ENCODE measurements around the gene ATP5MG.
"Not testable (repeated sequence)": the region's sequence is repeated elsewhere in the genome, so short reads cannot be mapped to it uniquely, and the experiment has no call there.

Gene ATP5MG

GRCh38 chr11:118396097-118396501, 5.3 kb upstream of the ATP5MG start:
- Mint-ChIP-seq H3K4me3 (no peak overlapping the region), H3K27ac (peak overlapping the region; percentile 78), H3K27me3 (no peaks in the 10 kb centered on the region), H3K4me1 (peaks cover 18% of the 10 kb centered on the region), H3K36me3 (peaks cover 30% of the 10 kb centered on the region), H3K9me3 (no peaks in the 10 kb centered on the region)
- ATAC-seq, result no peak

GRCh38 chr11:118397448-118397847, 4.0 kb upstream of the ATP5MG start:
- Mint-ChIP-seq H3K27ac (no peak overlapping the region), H3K4me1 (peaks cover 25% of the 10 kb centered on the region), H3K9me3 (no peaks in the 10 kb centered on the region), H3K36me3 (peaks cover 26% of the 10 kb centered on the region), H3K27me3 (no peaks in the 10 kb centered on the region), H3K4me3 (no peak overlapping the region)
- ATAC-seq, result no peak

DNA sequence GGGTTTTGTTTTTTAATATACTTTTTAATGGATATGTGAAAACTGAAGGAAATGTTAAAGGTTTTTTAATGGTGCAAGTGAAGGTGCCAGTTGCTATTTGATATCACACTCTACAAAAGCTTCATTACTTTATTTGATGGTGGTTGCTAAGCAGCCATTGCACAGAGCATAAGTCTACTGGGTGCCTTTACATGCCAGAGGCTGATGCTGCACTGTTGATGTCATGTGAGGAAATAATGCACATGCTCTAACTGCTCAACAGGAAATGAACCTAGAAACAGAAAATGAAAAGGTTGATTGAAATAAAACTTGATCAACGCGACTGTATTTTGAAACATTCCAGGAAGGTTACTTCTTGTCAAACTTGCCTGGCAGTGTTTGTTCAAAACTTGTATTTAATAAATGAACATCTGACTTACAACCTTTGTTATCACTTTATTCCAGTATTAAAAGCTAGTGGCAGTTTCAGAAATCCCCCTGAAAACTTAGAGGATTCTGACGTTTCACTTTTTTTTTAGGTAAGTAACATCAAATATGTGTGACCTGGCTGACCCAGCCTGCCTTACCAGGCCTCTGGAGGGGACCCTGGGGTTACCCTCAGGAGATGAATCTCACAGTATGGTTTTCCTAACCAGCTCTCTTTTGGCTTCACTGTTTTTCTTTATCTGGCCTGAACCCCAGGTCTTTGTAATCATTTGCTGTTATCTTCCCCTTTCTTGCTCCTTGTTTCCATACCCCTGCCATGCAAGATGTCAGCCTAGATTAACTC, 2.4 kb upstream of the ATP5MG start:
- H3K27me3 Mint-ChIP-seq, result no peaks in the 10 kb centered on the region

DNA sequence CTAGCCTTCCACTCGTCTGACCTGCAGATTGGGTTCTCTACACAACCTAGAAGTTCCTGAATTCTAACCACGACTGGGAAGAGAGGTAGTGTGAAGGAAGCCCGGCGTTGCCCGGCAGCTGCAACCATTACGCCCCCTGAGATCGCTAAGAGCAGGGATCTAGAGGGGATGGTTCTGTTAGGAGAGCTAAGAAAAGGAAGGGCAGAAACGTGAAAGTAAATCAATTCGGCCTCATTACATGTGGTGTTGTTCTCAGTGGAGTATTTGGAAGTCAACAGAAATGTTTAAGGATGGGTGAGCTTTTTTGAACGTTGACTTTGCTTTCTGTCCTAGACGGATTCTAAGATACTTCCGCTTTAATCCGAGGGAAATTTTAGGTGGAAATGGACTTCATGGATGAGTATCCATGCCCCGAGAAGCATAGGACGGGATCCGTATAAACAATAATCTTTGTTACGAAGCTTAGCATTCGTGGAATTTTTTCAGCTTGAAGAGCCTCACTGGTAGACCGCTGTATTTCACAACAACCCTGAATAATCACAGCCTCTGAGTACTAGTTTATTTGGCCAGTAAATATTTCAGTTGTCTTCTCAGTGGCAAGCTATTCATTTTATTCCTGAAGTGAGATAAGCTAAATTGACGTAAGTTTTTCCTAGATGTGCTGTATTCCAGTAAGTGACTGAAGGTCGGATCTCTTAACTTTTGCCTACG, 629 bp downstream of the ATP5MG start:
- Mint-ChIP-seq H3K4me3 (peak overlapping the region; percentile 90), H3K27me3 (no peaks in the 10 kb centered on the region), H3K36me3 (peaks cover 18% of the 10 kb centered on the region), H3K27ac (peak overlapping the region; percentile 99), H3K4me1 (peaks cover 62% of the 10 kb centered on the region), H3K9me3 (no peaks in the 10 kb centered on the region)
- ATAC-seq, result no peak

More for the DNA sequence above, 2.4 kb upstream of the ATP5MG start:
- no peak for ATAC-seq
- peaks cover 33% of the 10 kb centered on the region for H3K4me1 Mint-ChIP-seq
- no peaks in the 10 kb centered on the region for H3K9me3 Mint-ChIP-seq
- no peak overlapping the region for H3K4me3 Mint-ChIP-seq
- H3K27ac Mint-ChIP-seq, result peak overlapping the region; percentile 99
- H3K36me3 Mint-ChIP-seq, result peaks cover 19% of the 10 kb centered on the region

GRCh38 chr11:118402594-118402993, 1.2 kb downstream of the ATP5MG start:
- H3K27ac Mint-ChIP-seq, result peak overlapping the region; percentile 99
- H3K36me3 Mint-ChIP-seq, result peaks cover 19% of the 10 kb centered on the region
- peaks cover 62% of the 10 kb centered on the region for H3K4me1 Mint-ChIP-seq
- H3K9me3 Mint-ChIP-seq, H3K27me3 Mint-ChIP-seq, ATAC-seq: not testable (repeated sequence)
- H3K4me3 Mint-ChIP-seq, result peak overlapping the region; percentile 90

GRCh38 chr11:118406599-118407166, 5.3 kb downstream of the ATP5MG start:
- ATAC-seq, result no peak
- Mint-ChIP-seq H3K4me3 (no peak overlapping the region), H3K27ac (no peak overlapping the region), H3K9me3 (no peaks in the 10 kb centered on the region), H3K36me3 (peaks cover 43% of the 10 kb centered on the region), H3K27me3 (no peaks in the 10 kb centered on the region), H3K4me1 (peaks cover 57% of the 10 kb centered on the region)

- Mint-ChIP-seq H3K27me3 (no peaks in the 10 kb centered on the region), H3K4me3 (no peak overlapping the region), H3K4me1 (peaks cover 30% of the 10 kb centered on the region), H3K27ac (peak overlapping the region; percentile 52), H3K36me3 (peaks cover 43% of the 10 kb centered on the region), H3K9me3 (no peaks in the 10 kb centered on the region)
- no peak for ATAC-seq
Measured at GRCh38 chr11:118410055-118410745, 8.8 kb downstream of the ATP5MG start.

DNA sequence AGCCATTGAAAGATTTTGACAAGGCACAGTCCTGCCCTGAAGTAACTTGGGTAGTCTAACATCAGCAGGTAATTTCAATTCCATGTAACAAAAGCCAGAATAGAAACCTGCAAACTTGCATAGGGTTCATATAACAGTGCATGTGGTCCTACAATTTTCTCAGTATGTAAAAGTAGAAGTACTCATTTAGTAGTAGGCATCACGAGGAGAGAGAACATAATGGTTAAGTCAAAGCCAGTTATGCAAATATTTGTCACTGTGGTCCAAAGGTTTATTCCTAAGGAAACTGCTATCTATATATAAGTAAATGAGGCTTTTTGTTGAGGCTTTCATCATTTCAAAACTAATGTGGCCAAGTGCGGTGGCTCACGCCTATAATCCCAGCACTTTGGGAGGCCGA, 10.1 kb downstream of the ATP5MG start:
- peaks cover 39% of the 10 kb centered on the region for H3K36me3 Mint-ChIP-seq
- H3K27me3 Mint-ChIP-seq, result no peaks in the 10 kb centered on the region
- peaks cover 16% of the 10 kb centered on the region for H3K4me1 Mint-ChIP-seq
- H3K4me3 Mint-ChIP-seq, result no peak overlapping the region
- no peak for ATAC-seq
- no peaks in the 10 kb centered on the region for H3K9me3 Mint-ChIP-seq
- peak overlapping the region; percentile 52 for H3K27ac Mint-ChIP-seq

GRCh38 chr11:118412921-118413320, 11.5 kb downstream of the ATP5MG start:
- Mint-ChIP-seq H3K27ac (no peak overlapping the region), H3K36me3 (peaks cover 30% of the 10 kb centered on the region), H3K9me3 (no peaks in the 10 kb centered on the region)

GRCh38 chr11:118415062-118415738, 13.8 kb downstream of the ATP5MG start:
- ATAC-seq, result no peak
- Mint-ChIP-seq H3K27ac (no peak overlapping the region), H3K4me3 (no peak overlapping the region), H3K27me3 (no peaks in the 10 kb centered on the region), H3K4me1 (peaks cover 7% of the 10 kb centered on the region), H3K9me3 (no peaks in the 10 kb centered on the region), H3K36me3 (peaks cover 12% of the 10 kb centered on the region)

More at GRCh38 chr11:118412921-118413320, 11.5 kb downstream of the ATP5MG start:
- Mint-ChIP-seq H3K4me1 (peaks cover 13% of the 10 kb centered on the region), H3K27me3 (no peaks in the 10 kb centered on the region), H3K4me3 (no peak overlapping the region)
- ATAC-seq, result no peak

DNA sequence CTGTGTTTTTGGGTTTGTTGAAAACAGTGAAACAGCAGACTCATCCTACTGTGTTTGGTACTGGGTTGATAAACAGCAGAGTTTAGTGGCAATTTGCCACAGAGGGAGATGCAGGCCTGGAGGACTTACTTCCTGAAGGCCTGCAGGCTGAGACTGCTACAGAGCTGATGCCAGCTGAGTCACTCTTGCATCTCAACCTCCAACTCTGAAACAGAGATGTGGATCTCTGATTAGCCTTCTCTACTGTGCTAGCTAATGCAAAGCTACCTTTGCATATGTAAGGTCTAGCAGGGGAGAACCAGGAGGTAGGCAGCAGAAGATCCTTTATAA, 14.3 kb downstream of the ATP5MG start:
- H3K27ac Mint-ChIP-seq, result no peak overlapping the region

GRCh38 chr11:118416900-118417299, 15.5 kb downstream of the ATP5MG start:
- not testable (repeated sequence) for H3K4me3 Mint-ChIP-seq, H3K9me3 Mint-ChIP-seq, H3K27me3 Mint-ChIP-seq, H3K27ac Mint-ChIP-seq, H3K4me1 Mint-ChIP-seq, ATAC-seq, H3K36me3 Mint-ChIP-seq

More for the DNA sequence above, 14.3 kb downstream of the ATP5MG start:
- Mint-ChIP-seq H3K4me1 (peaks cover 2% of the 10 kb centered on the region), H3K27me3 (no peaks in the 10 kb centered on the region), H3K4me3 (no peak overlapping the region), H3K9me3 (no peaks in the 10 kb centered on the region), H3K36me3 (peaks cover 7% of the 10 kb centered on the region)
- no peak for ATAC-seq

GRCh38 chr11:118417801-118418200, 16.4 kb downstream of the ATP5MG start:
- Mint-ChIP-seq H3K27ac (no peak overlapping the region), H3K36me3 (no peaks in the 10 kb centered on the region), H3K27me3 (no peaks in the 10 kb centered on the region), H3K4me1 (no peaks in the 10 kb centered on the region), H3K9me3 (no peaks in the 10 kb centered on the region), H3K4me3 (no peak overlapping the region)
- ATAC-seq, result no peak

DNA sequence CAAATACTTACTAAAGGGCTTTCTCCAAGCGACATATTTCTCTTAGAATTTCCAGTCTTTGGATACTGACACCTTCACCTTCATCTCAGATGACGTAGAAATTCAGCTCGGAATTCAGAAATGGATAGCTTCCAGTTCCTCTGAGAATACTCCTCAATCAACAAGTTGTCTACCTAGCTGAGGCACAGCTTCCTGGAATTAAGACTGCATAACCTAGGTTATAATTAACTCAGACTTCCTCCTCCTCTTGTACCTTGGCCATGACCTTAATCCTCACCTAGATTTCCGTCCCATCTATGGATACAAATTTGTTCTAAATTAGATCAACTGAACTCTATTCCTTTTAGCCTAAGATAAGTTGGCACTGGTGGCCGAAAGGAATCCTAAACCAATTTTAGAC, 17.4 kb downstream of the ATP5MG start:
- no peak for ATAC-seq
- H3K36me3 Mint-ChIP-seq, result no peaks in the 10 kb centered on the region
- no peaks in the 10 kb centered on the region for H3K4me1 Mint-ChIP-seq
- no peak overlapping the region for H3K4me3 Mint-ChIP-seq
- H3K27ac Mint-ChIP-seq, result no peak overlapping the region
- no peaks in the 10 kb centered on the region for H3K27me3 Mint-ChIP-seq
- no peaks in the 10 kb centered on the region for H3K9me3 Mint-ChIP-seq

DNA sequence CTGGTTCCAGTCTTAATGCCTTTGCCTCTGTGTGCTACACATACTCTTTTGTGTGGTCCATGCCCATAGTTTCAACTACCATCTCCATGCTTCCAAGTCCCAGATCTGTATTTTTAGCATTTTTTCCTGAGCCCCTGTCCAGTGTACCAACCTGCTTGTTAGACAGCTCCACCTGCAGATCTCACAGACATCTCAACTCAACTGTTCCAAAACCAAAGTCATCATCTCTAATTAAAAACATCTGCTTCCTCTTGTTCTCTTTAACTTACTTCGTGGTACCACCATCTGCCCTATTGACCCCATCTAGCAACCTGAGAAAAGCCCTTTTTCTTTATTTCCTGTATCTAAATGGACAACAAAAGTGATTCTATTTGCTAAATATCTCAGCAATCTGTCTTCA, 26.3 kb downstream of the ATP5MG start:
- no peak overlapping the region for H3K4me3 Mint-ChIP-seq
- H3K36me3 Mint-ChIP-seq, result no peaks in the 10 kb centered on the region
- no peak overlapping the region for H3K27ac Mint-ChIP-seq
- H3K27me3 Mint-ChIP-seq, result no peaks in the 10 kb centered on the region
- H3K9me3 Mint-ChIP-seq, result no peaks in the 10 kb centered on the region
- ATAC-seq, result no peak
- peaks cover 11% of the 10 kb centered on the region for H3K4me1 Mint-ChIP-seq
